KBM-7 (cell line): Measurements from ENCODE around the gene NRP2.

Experiments
- DNase-seq: peaks from one replicate; pipeline ENCODE4 v3.0.0-alpha.2; 2015
- in situ Hi-C: fragments of 300-500 bp; cut with MboI; formaldehyde crosslinking; loops from 2 replicates; pipeline ENCODE4 v1.14.3; 2020; ENCODE audit warnings: low sequenced_read_pairs, low pct_unique_long_range_greater_than_20kb, mixed read lengths

NRP2 gene

DNA sequence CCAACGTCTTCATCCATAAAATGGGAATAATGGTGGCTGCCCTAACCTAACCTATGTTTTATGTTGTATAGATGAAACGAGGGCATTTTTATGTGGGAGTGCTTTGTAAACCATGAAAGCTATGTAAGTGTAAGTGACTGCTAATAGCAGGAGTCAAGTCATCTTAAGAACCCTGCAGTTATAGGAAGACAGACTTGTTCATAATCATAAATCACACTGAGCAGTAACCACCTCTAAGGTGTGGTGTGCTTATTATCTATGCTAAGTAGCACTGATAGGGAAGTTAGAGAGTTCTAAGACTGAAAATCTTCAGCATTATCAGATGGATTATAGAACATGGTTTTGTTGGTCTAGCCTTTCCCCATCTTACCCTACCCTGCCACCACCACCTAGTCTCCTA lies 24.2 kb upstream of the NRP2 start:
- in situ Hi-C loops: no loop called here

DNA sequence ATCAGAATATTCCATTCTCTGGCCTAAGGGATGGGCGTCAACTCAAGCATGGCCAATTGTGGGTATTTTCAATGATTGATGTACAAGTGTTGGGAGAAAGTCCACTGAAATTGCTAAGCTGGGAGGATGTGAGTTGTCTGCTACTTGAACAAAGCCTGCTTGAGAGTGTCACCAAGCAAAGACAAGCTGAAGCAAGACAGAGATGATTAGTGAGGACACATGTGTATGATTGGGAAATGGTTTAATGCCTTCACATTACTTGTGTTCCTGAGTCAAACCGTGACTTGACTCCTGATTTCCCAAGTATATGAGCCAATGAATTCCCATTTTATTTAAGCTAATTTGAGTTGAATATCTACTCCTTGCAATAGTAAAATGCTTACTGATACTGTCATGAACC lies 23.7 kb upstream of the NRP2 start:
- no peak for DNase-seq
- in situ Hi-C loops: no loop called here

More for the DNA sequence above, 24.2 kb upstream of the NRP2 start:
- no peak for DNase-seq

DNA sequence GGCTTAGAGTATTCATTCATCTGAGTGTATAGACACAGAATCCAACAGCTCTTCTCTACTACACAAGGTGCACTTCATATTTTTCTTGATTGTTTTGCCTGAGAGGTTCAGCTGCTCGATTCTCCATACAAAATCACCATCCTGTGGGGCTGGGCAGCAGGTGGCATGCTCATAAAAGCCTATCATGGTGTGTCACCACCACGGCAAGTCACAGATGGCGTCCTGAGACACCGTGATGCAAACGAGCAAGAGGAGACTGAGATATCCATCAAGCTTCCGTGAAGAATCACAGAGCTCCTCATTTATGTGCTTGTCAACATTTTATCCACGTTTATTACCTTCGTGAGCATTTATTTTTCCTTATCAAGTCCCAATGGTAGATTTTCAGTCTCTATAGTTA lies 22.4 kb upstream of the NRP2 start:
- no peak for DNase-seq
- in situ Hi-C loops: no loop called here

DNA sequence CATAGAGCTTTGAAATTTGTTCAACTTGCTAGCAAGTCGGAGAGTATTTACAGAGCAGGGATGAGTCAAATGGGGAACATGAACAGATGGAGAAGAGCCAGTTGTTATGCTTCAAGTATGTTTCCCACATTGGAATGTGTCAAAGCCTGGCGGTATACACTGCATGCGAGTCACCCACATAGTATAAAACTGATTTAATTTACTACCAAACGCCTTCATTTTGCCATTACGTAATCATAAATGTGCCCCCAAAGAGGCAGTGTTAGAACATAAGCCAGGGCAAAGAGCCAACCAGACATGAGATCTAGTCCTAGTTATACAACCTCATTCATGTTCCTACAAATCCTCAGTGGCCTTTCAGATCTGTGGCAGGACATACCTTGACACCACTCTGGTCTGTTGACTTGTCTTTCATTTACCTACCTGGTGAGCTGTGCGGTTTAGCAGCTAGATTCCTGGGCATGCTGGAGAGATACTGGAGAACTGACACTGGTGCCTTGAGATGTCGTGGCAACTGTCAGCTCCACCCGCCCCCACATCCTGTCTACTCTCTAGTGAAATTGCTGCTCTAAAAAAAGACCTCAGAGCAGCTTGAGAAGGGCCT lies 21.7 kb upstream of the NRP2 start:
- in situ Hi-C loops: no loop called here
- DNase-seq: no peak

DNA sequence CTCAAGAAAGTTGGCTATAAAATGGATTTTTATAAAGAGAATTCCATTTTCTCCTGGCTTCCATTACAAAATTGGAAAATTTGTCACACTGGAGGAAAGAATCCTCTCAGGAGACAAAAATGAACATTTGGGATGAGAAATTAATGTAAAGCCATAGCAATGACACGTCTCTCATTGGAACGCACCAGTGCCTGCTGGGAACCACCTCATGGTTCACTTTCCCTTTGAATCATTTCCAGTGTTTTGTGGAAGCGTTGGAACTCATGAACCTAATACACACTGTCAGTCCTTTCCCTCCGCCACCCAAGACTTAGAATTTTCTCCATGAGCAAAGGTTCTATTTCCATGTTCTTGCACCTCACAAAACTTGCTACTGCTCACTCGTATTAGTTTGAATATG lies 21.0 kb upstream of the NRP2 start:
- in situ Hi-C loops: no loop called here
- DNase-seq: no peak

DNA sequence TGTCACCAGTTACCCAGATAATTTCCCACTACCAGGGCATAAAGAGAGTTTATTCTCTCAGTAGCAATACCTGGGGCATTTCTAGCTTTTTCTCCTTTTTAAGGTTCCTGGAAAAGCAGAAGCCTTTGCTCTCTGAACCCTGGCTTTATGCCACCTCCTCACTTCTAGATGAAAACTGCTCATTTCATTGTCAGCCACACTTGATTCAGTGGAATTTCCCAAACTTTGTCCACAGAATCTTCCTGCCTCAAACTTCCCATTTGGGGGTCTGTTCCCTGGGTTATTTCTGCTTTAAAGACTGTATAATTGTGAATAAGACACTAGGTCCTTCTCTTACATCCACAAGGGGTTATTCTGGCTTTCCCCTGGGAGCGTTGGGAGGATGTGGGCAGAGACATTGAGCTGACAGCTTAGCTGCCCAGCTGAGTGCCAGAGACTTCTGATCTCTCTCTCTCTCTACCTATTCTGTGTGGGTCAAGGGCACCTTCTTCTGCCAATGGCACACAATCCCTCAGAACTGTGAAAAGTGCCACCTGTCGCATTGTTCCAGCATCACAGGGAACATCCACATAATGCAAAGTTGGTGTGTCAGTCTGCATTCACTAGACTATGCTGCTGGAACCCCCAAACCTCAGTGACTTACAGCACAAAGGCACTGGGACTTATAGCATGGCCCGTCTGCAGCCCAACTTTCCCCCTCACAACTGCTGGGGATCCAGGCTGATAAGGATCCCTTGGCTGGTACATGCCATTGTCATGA lies 19.9 kb upstream of the NRP2 start:
- in situ Hi-C loops: no loop called here
- DNase-seq: no peak

DNA sequence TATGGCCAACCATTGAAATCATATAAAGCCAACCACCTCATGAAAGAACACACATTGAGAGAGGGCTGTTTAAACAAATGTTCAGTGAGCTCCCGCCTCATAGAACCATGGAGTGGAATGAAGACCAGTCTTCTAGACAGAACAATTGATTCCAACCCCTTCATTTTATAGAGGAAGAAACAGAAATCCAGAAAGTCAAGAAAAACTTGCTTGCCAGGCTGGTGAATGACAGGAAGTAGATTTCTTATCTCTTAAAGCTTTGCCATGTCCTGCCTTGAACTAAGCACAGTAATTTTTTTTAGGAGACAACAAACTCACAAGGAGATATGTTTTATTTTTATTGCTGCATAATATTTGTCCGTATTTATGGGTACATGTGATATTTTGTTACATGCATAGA lies 16.5 kb upstream of the NRP2 start:
- DNase-seq: no peak
- in situ Hi-C loops: no loop called here

DNA sequence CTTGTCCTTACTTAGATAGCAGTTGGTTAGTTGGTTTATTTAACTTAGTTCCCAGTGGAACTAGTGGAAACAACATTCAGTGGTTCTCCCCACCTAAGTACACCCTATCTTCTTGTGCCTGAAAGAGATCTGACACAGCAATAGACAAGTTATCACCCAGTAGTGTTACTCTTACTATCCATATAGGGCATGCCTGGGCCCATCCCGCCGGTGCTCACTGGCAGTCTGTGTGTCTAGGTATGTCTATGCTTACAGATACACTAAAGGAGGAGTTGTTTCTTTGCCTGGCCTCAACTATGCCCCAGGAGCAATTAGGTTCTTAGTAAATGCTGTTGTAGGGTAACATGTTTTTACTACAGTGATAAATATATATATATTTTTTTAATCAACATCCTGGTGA lies 12.0 kb upstream of the NRP2 start:
- in situ Hi-C loops: no loop called here
- no peak for DNase-seq

DNA sequence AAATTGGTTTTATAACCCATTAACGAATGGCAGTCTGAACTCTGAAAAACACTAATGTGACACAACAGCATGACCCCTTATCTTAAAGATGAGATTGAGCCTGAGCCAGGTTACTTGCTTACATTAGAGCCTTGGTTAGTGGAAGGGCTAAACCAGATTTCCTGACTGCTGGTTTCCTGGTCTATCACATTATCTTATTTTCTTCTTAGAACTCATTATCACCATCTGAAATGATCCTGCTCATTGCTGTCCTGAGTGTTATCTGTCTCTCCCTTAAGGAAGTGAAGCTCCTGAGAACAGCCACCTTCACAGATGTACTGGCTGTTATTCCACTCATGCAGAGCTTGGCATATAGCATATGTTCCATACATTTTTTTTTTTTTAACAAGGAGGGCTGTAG lies 9.0 kb upstream of the NRP2 start:
- in situ Hi-C loops: no loop called here
- no peak for DNase-seq

DNA sequence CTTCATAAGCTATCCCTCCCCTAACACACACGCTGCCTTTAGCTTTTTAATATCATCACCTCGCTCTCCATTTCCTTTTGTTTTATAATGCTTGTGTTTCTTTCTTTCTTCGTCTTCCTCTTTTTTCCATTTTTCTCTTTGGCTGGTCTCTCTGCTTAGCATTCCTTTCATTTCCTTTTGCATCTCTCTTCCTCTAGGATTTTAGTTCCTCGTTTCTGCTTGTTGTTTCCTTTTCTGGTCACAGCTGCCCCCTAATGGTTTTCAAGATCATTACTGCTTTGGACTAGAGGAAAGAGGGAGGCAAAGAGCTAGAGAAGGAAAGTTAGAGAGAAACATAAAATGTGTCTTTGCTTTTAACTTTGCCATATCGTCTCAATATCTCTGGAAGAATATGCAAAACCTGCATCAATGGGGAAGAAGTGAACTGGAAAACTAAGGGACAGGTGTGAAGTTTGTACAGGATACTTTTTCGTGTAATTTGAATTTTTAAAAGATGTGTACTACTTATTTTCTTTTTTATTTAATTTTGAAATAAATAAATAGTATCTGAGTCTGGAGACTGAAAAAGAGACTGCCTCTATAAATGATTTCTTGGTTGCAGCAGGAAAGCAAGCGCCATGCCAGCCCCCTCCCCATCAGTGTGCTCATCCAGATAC lies 6.3 kb upstream of the NRP2 start:
- in situ Hi-C loops: no loop called here
- peak; percentile 73 for DNase-seq

DNA sequence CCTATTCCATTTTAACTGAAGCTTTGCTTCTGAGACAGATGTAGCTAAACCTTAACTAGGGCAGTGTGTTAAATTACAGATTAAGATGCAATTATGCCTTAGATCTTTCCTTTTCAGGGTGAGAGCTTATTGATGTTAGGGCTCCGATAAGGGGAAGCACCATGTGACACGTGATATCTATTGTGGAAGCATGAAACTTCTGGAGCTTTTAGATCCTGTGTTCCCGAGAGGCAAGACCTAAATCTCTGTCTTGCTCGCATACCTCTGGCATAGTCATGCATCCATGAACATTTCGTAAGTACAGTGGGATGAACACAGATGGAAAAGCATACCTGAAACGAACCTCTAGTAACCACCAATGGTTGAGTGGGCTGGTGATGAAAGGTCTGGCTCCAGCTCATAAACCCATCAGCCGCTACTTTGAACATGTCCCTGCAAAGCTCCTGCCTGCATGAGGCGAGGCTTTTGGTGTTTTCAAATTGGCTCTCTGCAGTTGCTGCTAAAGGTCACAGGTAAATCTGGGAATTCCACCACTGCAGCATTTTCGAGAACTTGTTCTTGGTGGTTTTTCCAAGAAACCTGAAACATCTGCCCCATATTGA lies 3.7 kb upstream of the NRP2 start:
- no peak for DNase-seq

DNA sequence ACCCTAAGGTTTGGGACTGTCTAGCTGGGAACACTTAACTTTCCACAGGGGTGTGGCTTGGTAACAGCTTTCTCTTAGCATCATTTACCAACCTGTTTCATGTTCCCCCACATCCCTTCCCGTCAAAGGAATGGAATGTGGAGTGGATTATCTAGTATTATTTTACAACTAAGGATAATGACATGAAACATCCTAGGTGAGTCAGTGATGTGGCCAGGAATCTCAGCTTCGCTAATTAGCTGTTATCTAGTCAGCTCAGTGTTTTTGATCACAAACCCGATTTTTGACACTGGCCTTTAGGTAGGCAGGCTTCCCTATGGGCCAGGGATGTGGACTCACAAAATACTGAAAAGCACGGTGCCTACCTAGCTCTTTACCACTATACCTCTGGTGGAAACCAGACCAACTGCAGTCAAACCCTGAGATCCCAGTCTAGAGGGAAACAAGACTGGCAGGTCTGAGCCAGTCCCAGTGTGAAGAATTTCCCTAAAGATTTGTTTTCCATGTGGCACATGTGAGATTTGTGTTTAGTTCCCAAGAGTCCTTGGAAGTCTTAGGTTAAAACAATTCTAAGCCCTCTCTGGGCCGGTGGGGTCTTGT lies 2.8 kb upstream of the NRP2 start:
- in situ Hi-C loops: no loop called here
- no peak for DNase-seq

More for the DNA sequence above, 3.7 kb upstream of the NRP2 start:
- in situ Hi-C loops: no loop called here

DNA sequence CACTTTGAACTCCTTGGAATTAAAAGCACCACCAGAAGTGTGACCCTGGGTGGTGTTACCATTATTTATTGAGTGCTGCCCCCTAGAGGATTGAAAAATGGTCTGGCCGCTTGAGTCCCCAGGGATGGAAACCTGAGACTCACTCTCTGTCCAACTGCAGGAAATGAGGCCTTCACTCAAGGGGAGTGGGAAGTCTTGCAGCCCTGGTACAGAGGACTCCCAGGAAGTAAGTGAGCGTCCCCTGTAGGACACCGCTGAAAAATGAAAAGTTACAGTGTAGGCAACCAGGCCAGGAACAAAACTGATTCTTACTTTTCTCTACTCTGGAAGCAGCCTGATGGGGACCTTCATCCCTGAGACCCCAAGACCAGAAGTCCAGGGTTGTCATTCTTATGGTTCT lies 2.2 kb upstream of the NRP2 start:
- DNase-seq: peak; percentile 80

DNA sequence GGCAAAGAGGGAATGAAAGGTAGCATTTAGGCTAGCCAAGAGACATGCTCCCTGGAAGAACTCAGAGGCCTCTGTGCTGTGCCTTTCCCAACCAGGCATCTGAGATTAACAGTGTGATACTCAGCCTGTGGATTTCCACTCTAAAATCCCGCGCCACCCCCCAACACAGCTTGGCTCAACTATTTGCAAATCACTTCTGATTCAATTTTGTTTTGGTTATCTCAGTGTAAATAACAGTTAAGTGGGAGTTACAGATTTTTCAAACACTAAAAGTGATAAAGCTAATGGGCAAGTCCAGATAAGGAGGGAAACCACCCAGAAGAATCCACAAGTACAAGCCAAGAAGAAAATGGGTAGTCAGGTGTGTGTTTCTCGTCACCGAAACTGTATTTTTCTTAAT lies 1.4 kb upstream of the NRP2 start:
- in situ Hi-C loops: no loop called here
- no peak for DNase-seq

More for the DNA sequence above, 2.2 kb upstream of the NRP2 start:
- in situ Hi-C loops: no loop called here

DNA sequence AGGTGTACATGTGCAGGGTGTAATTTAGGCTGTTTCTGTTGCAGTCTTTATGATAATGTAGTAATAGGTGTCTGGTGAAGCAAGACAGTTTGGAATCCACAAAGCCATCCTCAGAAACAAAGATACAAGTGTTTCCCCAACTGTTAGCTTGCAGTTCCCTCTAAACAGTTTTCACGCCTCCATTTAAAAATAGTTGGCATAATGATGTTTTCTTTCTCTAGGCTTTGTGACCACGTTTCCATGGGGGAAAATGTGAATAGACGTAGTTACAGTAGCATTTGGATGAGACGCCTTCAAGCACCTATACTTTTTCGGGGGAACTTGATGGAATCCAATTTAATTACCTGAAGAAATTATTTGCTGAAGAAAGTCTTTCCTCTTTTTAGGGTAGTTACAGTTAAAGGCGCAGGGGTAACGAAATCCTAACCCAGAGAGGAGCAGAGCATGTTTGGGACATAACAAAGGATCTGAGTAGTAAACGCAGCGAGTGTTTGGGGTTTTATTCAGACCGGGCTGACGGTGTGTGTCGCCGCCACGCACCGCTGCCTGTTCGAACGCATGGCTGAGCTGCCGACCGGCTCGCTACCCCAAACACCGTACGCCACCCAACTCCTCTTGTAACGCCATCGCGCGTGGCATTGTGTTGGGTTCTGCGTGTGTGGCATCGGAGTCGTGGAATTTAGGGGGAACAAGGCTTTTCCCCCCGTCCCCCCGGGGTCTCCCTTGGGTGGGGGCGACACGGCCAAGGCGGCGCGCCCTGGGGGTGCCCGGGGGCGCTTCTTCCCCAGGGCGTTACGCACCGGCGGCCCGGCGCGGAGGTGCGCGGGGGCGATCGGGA lies 681 bp upstream of the NRP2 start:
- in situ Hi-C loops: no loop called here
- peak; percentile 16 for DNase-seq

DNA sequence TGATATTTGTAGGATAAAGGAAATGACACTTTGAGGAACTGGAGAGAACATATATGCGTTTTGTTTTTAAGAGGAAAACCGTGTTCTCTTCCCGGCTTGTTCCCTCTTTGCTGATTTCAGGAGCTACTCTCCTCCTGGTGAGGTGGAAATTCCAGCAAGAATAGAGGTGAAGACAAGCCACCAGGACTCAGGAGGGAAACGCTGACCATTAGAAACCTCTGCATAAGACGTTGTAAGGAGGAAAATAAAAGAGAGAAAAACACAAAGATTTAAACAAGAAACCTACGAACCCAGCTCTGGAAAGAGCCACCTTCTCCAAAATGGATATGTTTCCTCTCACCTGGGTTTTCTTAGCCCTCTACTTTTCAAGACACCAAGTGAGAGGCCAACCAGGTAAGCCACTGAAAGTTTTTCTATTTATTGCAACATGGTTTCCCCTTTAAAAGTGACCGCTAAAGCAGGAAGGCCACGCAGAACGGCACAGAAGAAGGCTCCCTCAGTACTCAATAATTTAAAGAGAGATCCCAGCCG lies 735 bp downstream of the NRP2 start:
- in situ Hi-C loops: no loop called here
- DNase-seq: peak; percentile 16

DNA sequence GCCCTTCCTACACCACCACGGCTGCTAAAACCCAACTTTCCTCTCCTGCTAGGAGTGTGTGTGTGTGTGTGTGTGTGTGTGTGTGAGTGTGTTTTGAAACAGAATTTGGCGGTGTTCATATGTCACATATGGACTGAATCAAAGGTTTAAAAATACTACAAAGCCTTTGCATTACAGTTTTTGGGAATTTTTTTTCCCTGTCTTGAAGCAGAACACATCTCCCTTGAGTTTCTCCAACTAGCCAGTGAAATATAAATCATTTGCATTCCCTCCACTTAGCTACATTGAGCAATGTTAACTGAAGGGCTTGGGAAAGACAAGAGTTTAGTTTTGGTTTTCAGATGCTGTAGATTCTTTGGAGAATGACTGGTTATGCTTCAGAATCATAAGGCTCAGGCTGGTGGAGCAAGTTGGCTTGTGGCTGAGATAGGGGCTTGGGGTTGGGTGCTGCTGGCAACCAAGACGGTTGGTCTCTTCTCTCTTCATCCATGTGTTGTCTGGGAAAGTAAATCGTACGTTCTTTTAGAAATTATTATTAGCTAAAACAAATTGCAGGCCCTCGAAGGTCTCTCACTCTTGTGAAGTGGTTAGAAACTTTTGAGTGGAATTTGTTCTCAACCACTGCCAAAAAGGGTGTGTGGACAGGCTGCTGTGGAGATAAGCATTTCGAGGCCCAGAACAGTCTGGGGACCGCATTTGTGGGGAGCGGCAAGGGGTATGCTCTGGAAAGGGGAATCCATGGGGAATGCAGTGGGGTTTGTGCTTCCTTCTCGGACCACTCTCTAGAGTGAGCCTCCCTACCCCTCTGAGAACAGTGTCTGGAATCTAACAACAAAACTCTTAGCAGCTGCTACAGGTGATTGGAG lies 1.4 kb downstream of the NRP2 start:
- in situ Hi-C loops: no loop called here
- DNase-seq: no peak

DNA sequence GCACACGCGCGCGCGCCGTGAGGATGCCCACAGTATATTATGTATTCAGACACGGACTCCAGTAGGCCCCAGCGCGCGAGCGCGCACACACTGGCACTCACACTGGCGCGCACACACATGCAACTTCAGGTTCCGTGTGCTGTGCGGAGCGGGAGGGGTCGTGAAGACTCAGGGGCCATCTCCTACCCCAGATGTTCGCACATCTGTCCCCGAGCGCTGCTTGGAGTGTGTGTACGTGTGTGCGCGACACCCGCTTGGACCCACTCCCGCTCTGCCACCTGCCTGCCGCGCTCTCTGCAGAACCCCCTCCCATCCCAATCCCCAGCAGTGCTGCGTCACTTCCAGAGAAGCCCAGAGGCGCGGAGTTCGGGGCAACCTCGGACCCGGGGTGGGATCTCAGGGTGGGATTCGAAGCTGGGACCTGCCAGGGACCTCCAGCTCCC lies 2.6 kb downstream of the NRP2 start:
- in situ Hi-C loops: no loop called here
- no peak for DNase-seq
